NB4 (cell line): Measurements from ENCODE around the gene PLEKHF1.

Source experiments
- POLR2A ChIP-seq: IDR thresholded peaks from 2 replicates; pipeline ENCODE4 v1.6.1; 2011; ENCODE audit warnings: mild to moderate bottlenecking; ENCODE audit not compliant: insufficient read length; ENCODE audit errors: extremely low read depth
- TF ChIP-seq, protein P1 (sequence below): IDR thresholded peaks from one replicate; pipeline ENCODE4 v1.5.1; 2012; ENCODE audit warnings: low read depth, low read length

DNA sequence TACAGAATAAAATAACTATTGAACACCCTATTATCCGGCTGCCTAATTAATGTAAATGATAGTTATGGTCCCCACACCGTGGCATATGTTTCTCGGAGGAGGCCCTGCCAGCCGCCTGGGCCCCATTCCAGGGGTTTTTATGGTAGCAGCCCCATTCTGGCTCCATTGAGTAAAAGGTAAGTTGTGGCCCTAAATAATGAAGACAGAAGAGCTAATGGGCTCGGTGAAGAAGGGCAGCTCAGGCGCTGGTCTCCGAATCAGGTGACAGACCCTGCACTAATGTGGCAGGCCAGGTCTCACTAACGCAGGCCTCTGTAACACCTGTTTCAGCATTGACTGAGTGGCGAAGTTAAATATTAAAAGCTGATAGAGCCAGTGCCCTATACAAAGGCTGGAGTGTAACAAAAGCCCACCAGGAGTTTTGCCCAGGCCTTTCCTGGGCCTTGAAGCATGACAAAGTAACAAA lies 40.0 kb upstream of the PLEKHF1 start:
- TF ChIP-seq POLR2A, result no peak
- TF ChIP-seq, protein P1, sequence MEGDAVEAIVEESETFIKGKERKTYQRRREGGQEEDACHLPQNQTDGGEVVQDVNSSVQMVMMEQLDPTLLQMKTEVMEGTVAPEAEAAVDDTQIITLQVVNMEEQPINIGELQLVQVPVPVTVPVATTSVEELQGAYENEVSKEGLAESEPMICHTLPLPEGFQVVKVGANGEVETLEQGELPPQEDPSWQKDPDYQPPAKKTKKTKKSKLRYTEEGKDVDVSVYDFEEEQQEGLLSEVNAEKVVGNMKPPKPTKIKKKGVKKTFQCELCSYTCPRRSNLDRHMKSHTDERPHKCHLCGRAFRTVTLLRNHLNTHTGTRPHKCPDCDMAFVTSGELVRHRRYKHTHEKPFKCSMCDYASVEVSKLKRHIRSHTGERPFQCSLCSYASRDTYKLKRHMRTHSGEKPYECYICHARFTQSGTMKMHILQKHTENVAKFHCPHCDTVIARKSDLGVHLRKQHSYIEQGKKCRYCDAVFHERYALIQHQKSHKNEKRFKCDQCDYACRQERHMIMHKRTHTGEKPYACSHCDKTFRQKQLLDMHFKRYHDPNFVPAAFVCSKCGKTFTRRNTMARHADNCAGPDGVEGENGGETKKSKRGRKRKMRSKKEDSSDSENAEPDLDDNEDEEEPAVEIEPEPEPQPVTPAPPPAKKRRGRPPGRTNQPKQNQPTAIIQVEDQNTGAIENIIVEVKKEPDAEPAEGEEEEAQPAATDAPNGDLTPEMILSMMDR, result no peak
